ENCODE measurements around the gene AKAIN1.

Gene AKAIN1

DNA sequence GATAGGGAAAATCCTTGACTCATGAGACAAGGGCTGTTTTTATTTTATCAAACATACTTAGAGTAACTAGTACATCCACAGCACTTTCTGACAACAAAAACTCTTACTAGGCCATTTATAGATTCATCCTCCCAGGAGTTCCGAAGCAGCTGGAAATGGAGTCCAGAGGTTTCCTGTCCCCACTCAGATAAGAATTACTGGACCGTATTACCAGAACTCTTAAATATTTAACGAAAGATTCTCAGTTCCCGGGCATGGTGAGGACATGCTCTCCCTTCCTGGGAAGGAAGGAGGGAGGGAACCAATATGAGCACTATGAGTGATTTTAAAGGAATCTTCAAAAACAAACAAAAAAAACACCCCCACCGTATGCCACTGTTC lies 41.2 kb downstream of the AKAIN1 start:
- TF ChIP-seq, protein P1, sequence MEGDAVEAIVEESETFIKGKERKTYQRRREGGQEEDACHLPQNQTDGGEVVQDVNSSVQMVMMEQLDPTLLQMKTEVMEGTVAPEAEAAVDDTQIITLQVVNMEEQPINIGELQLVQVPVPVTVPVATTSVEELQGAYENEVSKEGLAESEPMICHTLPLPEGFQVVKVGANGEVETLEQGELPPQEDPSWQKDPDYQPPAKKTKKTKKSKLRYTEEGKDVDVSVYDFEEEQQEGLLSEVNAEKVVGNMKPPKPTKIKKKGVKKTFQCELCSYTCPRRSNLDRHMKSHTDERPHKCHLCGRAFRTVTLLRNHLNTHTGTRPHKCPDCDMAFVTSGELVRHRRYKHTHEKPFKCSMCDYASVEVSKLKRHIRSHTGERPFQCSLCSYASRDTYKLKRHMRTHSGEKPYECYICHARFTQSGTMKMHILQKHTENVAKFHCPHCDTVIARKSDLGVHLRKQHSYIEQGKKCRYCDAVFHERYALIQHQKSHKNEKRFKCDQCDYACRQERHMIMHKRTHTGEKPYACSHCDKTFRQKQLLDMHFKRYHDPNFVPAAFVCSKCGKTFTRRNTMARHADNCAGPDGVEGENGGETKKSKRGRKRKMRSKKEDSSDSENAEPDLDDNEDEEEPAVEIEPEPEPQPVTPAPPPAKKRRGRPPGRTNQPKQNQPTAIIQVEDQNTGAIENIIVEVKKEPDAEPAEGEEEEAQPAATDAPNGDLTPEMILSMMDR (conservative IDR thresholded peaks at IDR 0.05; ENCODE audit: low read depth) = no peak
- POLR2A ChIA-PET (ENCODE audit: low non-redundant PET) = no interaction called here
- CTCF ChIA-PET = no interaction called here
- H3K27ac ChIP-seq = no peak overlapping the region
- no peak for DNase-seq (ENCODE audit: low spot score)

DNA sequence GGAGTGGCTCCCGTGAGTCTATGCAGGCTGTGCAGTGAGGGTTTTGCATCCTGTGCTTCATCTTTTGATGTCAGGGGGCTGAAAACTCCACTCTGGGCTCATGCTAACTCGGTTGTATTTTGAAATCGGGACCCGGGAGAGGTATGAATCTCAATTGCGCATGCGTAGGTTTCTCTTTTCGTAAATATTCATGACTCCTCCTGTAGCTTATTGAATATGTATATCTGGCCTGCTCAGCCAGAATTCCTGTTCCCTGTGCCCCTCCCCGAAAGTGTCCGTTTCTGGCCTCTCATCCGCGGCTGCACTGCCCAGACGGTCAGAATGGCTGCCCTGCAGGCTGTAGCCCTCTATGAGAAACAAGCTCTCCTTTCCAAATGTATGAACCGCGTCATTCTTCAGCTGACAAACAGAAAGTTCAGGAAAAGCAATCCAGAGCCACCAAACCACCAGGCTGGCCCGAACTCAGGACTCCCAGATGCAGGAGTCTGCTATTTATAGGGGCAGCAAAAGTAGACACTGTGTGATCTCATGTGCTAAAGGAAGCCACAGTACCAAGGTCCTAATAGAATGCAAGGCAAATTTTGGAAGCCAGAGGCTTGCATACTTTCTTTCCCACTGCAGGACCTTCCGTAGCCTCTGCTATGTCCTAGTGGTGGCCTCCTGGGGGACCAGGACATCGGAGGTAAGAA lies 41.7 kb downstream of the AKAIN1 start:
- TF ChIP-seq, protein P1 (conservative IDR thresholded peaks at IDR 0.05; ENCODE audit: low read depth) = no peak
- H3K27ac ChIP-seq = no peak overlapping the region
- ChIA-PET CTCF (no interaction called here), POLR2A (ENCODE audit: low non-redundant PET) (no interaction called here)
- DNase-seq (ENCODE audit: low spot score) = no peak

DNA sequence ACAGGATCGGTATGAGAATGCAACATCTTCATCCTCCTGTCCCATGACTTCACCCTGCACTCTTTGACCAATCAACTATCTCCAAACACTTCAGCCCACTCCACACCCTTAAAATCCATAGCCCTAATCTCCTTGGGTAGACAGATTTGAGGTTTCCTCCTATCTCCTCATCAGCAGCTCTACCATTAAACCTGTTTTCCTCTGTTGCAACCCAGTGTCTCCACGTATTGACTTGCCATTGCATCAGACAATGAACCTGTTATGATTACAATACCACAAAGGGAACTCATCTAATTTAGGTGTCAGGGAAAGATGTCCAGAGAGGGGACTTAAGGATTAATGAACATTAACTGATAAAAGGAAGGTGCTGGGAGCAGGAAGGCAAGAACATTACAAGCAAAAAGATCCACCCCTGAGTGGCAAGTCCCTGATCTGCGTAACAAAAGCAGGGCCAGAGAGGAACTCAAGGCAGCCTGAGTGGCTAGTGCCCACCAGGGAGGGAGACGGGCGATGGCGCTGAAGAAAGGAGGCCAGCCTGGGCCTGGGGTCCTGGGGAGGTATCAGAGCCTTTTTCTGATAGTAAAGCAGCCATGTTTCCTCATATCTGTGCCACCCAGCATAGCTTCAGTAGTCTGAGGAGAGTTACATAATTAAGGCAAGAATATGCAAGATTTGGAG lies 44.6 kb downstream of the AKAIN1 start:
- TF ChIP-seq, protein P1 (conservative IDR thresholded peaks at IDR 0.05; ENCODE audit: low read depth) = no peak
- no peak for DNase-seq (ENCODE audit: low spot score)
- ChIA-PET CTCF (no interaction called here), POLR2A (ENCODE audit: low non-redundant PET) (no interaction called here)
- no peak overlapping the region for H3K27ac ChIP-seq

DNA sequence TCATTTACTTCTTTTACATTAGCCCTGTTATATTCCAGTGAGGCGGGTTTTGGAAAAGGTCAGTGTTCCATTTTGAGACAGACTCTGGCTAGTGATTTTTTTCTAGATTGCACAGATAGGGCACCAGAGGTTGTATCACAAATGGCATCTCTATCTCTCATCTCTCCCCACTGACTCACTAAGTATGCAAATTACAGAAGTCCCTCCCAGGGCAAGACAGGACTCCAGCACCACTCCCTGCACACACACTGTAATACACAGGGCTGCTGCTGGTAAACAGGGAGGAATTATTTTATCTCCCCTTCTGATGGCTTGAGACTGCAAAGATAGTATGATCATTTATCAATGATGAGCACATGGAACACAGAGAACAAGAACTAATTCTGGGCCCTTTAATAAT lies 46.2 kb downstream of the AKAIN1 start:
- no peak overlapping the region for H3K27ac ChIP-seq
- DNase-seq (ENCODE audit: low spot score) = no peak
- ChIA-PET POLR2A (ENCODE audit: low non-redundant PET) (no interaction called here), CTCF (no interaction called here)
- TF ChIP-seq, protein P1 (conservative IDR thresholded peaks at IDR 0.05; ENCODE audit: low read depth) = no peak

DNA sequence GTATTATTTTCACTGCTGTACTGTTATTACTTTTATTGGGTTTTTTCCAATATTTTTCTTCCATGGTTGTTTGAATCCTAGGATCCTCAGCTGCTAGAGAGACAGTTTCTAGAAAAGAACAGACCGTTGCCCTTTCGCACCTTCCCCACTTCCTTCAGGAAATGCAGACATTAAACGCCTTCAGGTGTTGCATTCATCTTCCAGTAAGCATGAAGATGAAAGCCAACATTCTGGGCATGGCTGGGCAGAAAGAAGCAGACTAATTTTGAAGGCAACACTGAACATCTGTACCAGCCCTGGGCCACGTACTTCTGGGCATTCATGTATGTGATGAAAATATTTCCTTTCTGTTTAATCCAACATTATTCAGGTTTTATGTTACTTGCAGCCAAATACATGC lies 51.0 kb downstream of the AKAIN1 start:
- TF ChIP-seq, protein P1 (conservative IDR thresholded peaks at IDR 0.05; ENCODE audit: low read depth) = no peak
- DNase-seq (ENCODE audit: low spot score) = no peak
- ChIA-PET CTCF (no interaction called here), POLR2A (ENCODE audit: low non-redundant PET) (no interaction called here)
- H3K27ac ChIP-seq = no peak overlapping the region

DNA sequence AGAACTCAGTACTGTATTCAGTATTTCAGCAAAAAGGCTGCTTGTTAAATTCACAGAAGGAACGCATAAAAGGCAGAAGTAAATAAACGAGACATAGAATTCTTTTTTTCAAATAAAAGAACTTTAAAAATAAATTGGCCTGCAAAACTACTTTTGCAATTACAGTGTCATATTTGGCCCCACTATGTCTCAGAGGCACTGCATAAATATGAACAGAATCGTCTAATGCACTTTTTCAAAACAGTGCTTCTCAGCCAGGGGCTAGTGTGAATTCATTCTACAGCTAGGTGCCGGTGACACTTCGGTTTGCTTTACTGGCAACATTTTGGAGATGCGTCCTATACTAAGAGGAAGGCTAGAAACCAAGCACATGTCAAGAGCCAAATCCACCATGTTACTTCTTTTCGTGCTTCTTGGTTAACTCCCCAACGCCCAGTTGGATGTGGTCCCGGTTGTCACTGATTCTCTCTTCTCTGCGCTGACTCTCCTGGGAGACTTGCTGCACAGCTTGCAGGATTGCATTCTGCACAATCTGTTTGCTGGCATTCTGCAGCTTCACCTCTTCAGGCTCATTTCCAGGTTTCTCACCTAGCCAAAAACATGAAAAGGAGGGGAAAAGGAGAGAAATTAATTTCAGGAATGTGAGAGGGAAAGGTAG lies 51.8 kb downstream of the AKAIN1 start:
- H3K27ac ChIP-seq = no peak overlapping the region
- no peak for DNase-seq (ENCODE audit: low spot score)
- CTCF ChIA-PET = no interaction called here
- POLR2A ChIA-PET (ENCODE audit: low non-redundant PET) = no interaction called here
- TF ChIP-seq, protein P1 (conservative IDR thresholded peaks at IDR 0.05; ENCODE audit: low read depth) = no peak

All from RWPE1 (cell line).